GM12801 (cell line): ENCODE data around the gene SLC2A5.

Experiments used
- CTCF ChIP-seq: IDR thresholded peaks from one replicate; pipeline ENCODE4 v1.5.1; 2011; ENCODE audit warnings: control low read depth; ENCODE audit not compliant: insufficient read length; ENCODE audit errors: extremely low read depth

Gene SLC2A5

DNA sequence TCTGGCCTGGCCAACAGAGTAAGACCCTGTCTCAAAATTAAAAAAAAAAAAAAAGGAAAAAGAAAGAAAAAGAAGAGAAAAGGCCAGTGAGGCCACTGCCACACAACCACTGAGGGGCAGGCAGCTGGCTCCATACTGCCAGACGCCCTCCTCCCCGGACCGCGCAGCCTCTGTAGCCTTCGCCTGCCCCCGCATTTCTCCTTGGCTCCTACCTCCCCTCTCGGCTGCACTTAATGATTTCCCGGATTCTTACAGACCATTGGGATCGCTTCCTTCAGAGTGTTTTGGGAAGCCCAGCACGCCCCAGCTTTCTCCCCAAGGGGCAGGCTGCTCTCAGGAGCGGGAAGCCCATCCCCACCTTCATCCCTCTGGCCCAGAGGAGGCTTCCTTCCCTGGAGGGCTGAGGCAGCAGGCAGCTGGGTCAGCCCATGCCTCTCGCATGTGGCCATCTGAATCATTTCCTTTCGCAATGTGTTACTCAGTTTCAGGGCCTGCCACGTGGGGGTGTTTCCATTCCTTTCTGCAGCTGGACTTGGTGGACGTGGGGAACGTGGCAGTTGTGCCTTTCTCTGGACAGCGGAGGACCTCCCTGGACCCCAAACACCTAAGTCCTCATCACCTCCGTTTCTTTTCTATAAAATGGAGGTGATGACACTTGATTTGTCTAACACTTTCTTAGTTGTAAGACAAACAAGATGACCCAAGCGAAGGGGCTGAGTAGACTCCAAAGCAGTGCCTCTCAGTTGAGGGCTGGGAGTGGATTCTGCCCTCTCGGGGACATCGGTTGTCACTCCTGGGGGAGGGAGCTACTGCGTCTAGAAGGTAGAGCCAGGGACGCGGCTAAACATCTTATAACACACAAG is 2.3 kb downstream of the SLC2A5 start:
- TF ChIP-seq CTCF, result no peak

DNA sequence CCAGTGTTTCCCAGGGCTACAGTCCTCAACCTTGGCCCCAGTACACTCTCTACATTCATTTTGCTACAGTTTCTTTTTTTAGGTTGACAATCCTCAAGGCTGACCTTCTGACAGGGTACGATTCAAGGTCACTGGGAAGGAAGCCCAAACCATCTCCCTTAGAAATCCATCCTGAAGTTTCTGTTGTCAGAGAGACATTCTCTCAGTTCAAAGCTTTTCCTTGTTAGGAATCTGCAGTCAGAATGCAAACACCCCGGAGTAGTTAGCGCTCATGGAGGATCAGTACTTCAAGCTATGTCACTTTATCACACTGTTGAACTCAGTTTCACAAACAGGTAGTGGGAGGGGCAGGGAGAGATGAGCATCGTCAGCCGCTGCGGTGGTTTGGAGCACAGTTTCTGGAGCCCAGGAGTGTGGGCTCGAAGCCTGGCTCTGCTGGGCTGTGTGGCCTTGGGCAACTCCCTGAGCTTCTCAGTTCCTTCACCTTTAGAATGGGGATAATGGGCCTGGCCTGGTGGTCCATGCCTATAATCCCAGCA is 4.2 kb downstream of the SLC2A5 start:
- no peak for TF ChIP-seq CTCF

DNA sequence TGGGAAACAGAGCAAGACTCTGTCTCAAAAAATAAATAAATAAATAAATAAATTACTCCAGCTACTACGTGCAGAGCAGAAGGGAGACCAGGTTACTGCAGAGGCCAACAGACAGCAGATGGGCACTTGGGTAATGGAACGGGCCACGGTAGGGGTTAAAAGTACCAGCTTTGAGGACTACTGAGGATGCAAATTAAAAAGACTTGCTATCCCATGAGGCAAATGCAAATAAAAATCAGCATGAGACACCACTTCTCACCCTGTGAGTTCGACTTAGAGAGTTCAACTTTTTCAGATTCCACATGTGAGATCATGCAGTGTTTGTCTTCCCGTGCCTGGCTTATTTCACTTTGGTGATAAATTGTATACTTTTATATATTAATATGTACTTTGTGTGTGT is 6.6 kb downstream of the SLC2A5 start:
- no peak for TF ChIP-seq CTCF

GRCh38 chr1:9062021-9062471 is 7.4 kb downstream of the SLC2A5 start:
- TF ChIP-seq CTCF, result no peak

- no peak for TF ChIP-seq CTCF
Observed at GRCh38 chr1:9061252-9061960, 8.0 kb downstream of the SLC2A5 start.

DNA sequence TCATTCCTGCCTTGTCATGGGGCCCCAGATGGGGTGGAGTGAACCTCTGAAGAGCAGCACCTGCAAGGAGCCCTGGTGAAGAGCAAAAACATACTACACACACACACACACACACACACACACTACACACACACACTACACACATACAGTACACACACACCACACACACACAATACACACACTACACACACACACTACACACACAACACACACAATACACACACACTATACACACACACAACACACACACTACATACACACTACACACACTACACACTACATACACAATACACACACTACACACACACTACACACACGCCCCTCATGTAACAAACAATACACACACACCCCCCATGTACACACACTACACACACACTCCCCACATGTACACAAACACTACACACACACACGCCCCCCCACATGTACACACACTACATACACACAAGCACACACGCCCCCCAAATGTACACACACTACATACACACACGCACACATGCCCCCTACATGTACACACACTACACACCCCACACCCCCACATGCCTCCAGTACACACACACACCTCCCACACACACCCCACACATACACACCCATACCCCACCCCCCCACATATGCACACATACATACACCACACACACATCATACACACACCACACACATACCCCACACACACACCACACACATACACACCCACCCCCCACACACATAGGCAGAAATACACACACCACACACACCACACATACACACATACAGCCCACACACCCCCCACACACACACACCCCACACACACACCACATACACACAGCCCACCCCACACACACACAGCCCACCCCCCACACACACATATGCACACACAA is 9.3 kb downstream of the SLC2A5 start:
- no peak for TF ChIP-seq CTCF

- TF ChIP-seq CTCF, result no peak
Observed at GRCh38 chr1:9058465-9058864, 11.0 kb downstream of the SLC2A5 start.
